ENCODE data around the gene SLC9A7. TPM values are rescaled to one million over a fixed set of nuclear protein-coding genes. Genes with fewer than 3 reads are reported as not detected.
"Not testable (repeated sequence)": the region's sequence is repeated elsewhere in the genome, so short reads cannot be mapped to it uniquely, and the experiment has no call there.

SLC9A7 gene
- total and polyA plus RNA-seq, 2 donors from 2014 or later: 2.4 to 16.1 TPM

DNA sequence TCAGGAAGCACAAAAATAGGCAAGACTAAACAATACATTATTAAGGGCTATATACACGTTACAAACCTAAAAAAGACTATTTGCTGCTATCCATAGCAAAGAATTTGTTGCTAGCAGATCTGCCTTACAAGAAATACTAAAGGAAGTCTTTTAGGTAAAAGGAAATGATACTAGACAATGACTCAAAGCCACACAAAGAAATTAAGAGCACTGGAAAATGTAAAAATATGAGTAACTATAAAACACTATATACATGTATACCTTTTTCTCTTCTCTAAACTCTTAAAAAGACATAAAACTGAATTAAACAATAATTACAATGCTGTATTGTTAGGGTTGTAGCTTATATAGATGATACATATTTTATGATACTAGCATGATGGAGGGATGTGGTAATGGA is 25.7 kb downstream of the SLC9A7 start:
- H3K9me3 ChIP-seq (ENCODE audit: control insufficient read depth in 2 of 3, insufficient read depth in 1 of 3, low read length in 3 of 3): no peaks in the 10 kb centered on the region
- DNase-seq (no peak), FAIRE-seq (no peak)
- TF ChIP-seq, protein P1, sequence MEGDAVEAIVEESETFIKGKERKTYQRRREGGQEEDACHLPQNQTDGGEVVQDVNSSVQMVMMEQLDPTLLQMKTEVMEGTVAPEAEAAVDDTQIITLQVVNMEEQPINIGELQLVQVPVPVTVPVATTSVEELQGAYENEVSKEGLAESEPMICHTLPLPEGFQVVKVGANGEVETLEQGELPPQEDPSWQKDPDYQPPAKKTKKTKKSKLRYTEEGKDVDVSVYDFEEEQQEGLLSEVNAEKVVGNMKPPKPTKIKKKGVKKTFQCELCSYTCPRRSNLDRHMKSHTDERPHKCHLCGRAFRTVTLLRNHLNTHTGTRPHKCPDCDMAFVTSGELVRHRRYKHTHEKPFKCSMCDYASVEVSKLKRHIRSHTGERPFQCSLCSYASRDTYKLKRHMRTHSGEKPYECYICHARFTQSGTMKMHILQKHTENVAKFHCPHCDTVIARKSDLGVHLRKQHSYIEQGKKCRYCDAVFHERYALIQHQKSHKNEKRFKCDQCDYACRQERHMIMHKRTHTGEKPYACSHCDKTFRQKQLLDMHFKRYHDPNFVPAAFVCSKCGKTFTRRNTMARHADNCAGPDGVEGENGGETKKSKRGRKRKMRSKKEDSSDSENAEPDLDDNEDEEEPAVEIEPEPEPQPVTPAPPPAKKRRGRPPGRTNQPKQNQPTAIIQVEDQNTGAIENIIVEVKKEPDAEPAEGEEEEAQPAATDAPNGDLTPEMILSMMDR (IDR thresholded peaks at IDR 0.05; ENCODE audit: borderline replicate concordance, extremely low read depth, insufficient read depth): no peak
- H3K9ac ChIP-seq (ENCODE audit: low read length in 3 of 3): no peak overlapping the region
- no peaks in the 10 kb centered on the region for H3K4me1 ChIP-seq (ENCODE audit: control insufficient read depth in 2 of 3, insufficient read depth in 2 of 3, low read depth in 1 of 3, low read length in 3 of 3)
- intact Hi-C loops (cut with DNase I): no loop called here
- no peak overlapping the region for H3K27ac ChIP-seq (ENCODE audit: low read depth in 2 of 2, low read length in 2 of 2)
- H3K36me3 ChIP-seq (ENCODE audit: control insufficient read depth in 2 of 3, insufficient read depth in 3 of 3, low read length in 3 of 3): no peaks in the 10 kb centered on the region
- no peaks in the 10 kb centered on the region for H3K27me3 ChIP-seq (ENCODE audit: control insufficient read depth, insufficient read depth, low read length)
- H3K4me3 ChIP-seq (ENCODE audit: low read length in 3 of 3): no peak overlapping the region

DNA sequence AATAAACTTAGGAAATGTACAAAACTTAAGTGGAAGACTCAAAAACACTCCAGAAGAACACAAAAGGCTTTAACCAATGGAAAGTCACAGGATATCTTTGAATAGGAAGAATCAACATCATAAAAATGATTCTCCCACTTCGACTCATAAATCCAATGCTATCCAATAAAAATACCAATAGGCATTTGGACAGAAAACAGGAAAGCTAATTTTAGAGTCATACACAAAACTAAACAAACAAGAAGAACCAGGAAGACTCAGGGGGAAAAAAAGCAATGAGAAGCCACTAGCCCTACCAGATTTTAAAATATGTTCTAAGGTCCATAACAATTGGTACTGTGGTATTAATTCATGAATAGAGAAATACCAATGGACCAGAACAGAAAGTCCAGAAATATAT is 28.2 kb downstream of the SLC9A7 start:
- H3K9me3 ChIP-seq (ENCODE audit: control insufficient read depth in 2 of 3, insufficient read depth in 1 of 3, low read length in 3 of 3): no peaks in the 10 kb centered on the region
- no peak overlapping the region for H3K9ac ChIP-seq (ENCODE audit: low read length in 3 of 3)
- H3K27ac ChIP-seq (ENCODE audit: low read depth in 2 of 2, low read length in 2 of 2): no peak overlapping the region
- H3K36me3 ChIP-seq (ENCODE audit: control insufficient read depth in 2 of 3, insufficient read depth in 3 of 3, low read length in 3 of 3): no peaks in the 10 kb centered on the region
- intact Hi-C loops (cut with DNase I): no loop called here
- TF ChIP-seq, protein P1 (IDR thresholded peaks at IDR 0.05; ENCODE audit: borderline replicate concordance, extremely low read depth, insufficient read depth): no peak
- DNase-seq (no peak), FAIRE-seq (no peak)
- no peaks in the 10 kb centered on the region for H3K4me1 ChIP-seq (ENCODE audit: control insufficient read depth in 2 of 3, insufficient read depth in 2 of 3, low read depth in 1 of 3, low read length in 3 of 3)
- H3K4me3 ChIP-seq (ENCODE audit: low read length in 3 of 3): no peak overlapping the region
- peaks cover 2% of the 10 kb centered on the region for H3K27me3 ChIP-seq (ENCODE audit: control insufficient read depth, insufficient read depth, low read length)

DNA sequence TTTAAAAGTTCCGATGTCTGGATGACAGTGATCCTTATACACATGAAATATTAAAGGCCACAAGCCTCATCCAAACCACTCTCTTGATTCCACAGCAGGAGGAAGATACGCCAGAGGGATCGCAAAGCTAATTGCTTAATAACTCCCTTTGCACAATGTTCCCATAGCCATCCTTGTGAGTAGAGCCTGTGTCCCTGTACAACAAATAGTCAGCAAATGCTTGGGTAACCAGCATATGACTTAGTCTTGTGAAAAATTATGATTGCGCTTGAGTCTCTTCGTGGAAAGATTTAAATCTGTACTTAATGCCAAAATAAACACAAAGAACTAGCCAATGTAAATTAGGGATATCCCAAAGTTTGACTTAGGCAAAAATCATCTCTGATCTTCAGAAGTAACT is 31.5 kb downstream of the SLC9A7 start:
- DNase-seq (no peak), FAIRE-seq (no peak)
- no peak overlapping the region for H3K4me3 ChIP-seq (ENCODE audit: low read length in 3 of 3)
- H3K9me3 ChIP-seq (ENCODE audit: control insufficient read depth in 2 of 3, insufficient read depth in 1 of 3, low read length in 3 of 3): no peaks in the 10 kb centered on the region
- H3K9ac ChIP-seq (ENCODE audit: low read length in 3 of 3): no peak overlapping the region
- H3K27me3 ChIP-seq (ENCODE audit: control insufficient read depth, insufficient read depth, low read length): peaks cover 2% of the 10 kb centered on the region
- no peak overlapping the region for H3K27ac ChIP-seq (ENCODE audit: low read depth in 2 of 2, low read length in 2 of 2)
- no peaks in the 10 kb centered on the region for H3K4me1 ChIP-seq (ENCODE audit: control insufficient read depth in 2 of 3, insufficient read depth in 2 of 3, low read depth in 1 of 3, low read length in 3 of 3)
- no peaks in the 10 kb centered on the region for H3K36me3 ChIP-seq (ENCODE audit: control insufficient read depth in 2 of 3, insufficient read depth in 3 of 3, low read length in 3 of 3)
- TF ChIP-seq, protein P1 (IDR thresholded peaks at IDR 0.05; ENCODE audit: borderline replicate concordance, extremely low read depth, insufficient read depth): no peak
- intact Hi-C loops (cut with DNase I): no loop called here

DNA sequence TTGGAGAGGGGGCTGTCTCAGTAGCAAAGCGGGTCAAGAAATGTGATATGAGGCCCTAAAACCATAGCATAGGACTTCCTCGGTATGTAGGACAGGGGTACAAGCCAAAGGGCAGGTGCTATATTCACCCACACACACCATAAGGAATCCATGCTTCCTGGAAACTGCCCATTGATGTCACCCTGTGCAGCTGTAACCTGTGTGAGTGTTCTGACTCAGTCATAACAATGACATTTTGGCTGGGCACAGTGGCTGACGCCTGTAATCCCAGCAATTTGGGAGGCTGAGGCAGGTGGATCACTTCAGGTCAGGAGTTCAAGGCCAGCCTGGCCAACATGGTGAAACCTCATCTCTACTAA is 35.4 kb downstream of the SLC9A7 start:
- intact Hi-C loops (cut with DNase I); H3K27ac ChIP-seq (ENCODE audit: low read depth in 2 of 2, low read length in 2 of 2); FAIRE-seq; H3K9ac ChIP-seq (ENCODE audit: low read length in 3 of 3); H3K4me3 ChIP-seq (ENCODE audit: low read length in 3 of 3); H3K4me1 ChIP-seq (ENCODE audit: control insufficient read depth in 2 of 3, insufficient read depth in 2 of 3, low read depth in 1 of 3, low read length in 3 of 3); H3K9me3 ChIP-seq (ENCODE audit: control insufficient read depth in 2 of 3, insufficient read depth in 1 of 3, low read length in 3 of 3); DNase-seq; H3K27me3 ChIP-seq (ENCODE audit: control insufficient read depth, insufficient read depth, low read length); H3K36me3 ChIP-seq (ENCODE audit: control insufficient read depth in 2 of 3, insufficient read depth in 3 of 3, low read length in 3 of 3): not testable (repeated sequence)
